Lower leg skin (tissue), 3 donors: ENCODE measurements around the gene UROC1.

ENCODE experiments used
- CTCF ChIP-seq, 3 donors: fragments of 450-650 bp; IDR thresholded peaks; one replicate each; pipeline ENCODE4 v1.5.1; 2016; ENCODE audit warnings: antibody characterized with exemption in 3 of 3, mild to moderate bottlenecking in 3 of 3, moderate library complexity in 2 of 3
- POLR2A ChIP-seq, 2 donors: fragments of 450-650 bp; IDR thresholded peaks; one replicate each; pipeline ENCODE4 v1.6.1; 2016 to 2017; ENCODE audit warnings: antibody characterized with exemption in 2 of 2, mild to moderate bottlenecking in 1 of 2, moderate library complexity in 1 of 2

GRCh38 chr3:126488886-126489569, 28.5 kb downstream of the UROC1 start:
- TF ChIP-seq CTCF (IDR thresholded peaks at IDR 0.05) (no peak), POLR2A (IDR thresholded peaks at IDR 0.05) (no peak)
